ENCODE results near the gene MAMLD1.

MAMLD1 gene

GRCh38 chrX:150548251-150548650 lies 185.1 kb downstream of the MAMLD1 start:
- Histone ChIP-seq H3K9me3 (replicated peaks in 1 of 11) (no peaks in the 10 kb centered on the region), H3K9ac (peak overlapping the region in 9 of 11 experiments; percentile 57 to 76 (median 72); a peak in 13 of 22 replicates), H3K27me3 (no peaks in the 10 kb centered on the region), H4K20me1 (no peaks in the 10 kb centered on the region), H3K4me2 (peak overlapping the region; percentile 81 to 96 (median 90)), H3K36me3 (no peaks in the 10 kb centered on the region), H3K4me3 (peak overlapping the region in 6 of 10 experiments; percentile 17 to 55 (median 45); a peak in 6 of 20 replicates), H3K27ac (peak overlapping the region in 10 of 11 experiments; percentile 67 to 81 (median 77); a peak in 13 of 22 replicates), H3K4me1 (peaks cover 44 to 61% (median 53%) of the 10 kb centered on the region in 10 experiments)
- TF ChIP-seq Cebpa-rat (IDR thresholded peaks at IDR 0.05) = no peak

GRCh38 chrX:150548684-150549083 lies 185.6 kb downstream of the MAMLD1 start:
- Histone ChIP-seq H4K20me1 (no peaks in the 10 kb centered on the region), H3K27me3 (no peaks in the 10 kb centered on the region), H3K36me3 (no peaks in the 10 kb centered on the region), H3K4me2 (peak overlapping the region in 10 of 11 experiments; percentile 81 to 96 (median 88); a peak in 16 of 22 replicates), H3K9ac (no peak overlapping the region), H3K27ac (no peak overlapping the region), H3K9me3 (replicated peaks in 1 of 11) (no peaks in the 10 kb centered on the region), H3K4me3 (no peak overlapping the region), H3K4me1 (peaks cover 39 to 57% (median 49%) of the 10 kb centered on the region in 10 experiments)
- no peak for TF ChIP-seq Cebpa-rat (IDR thresholded peaks at IDR 0.05)

- H3K4me1 ChIP-seq = peaks cover 16 to 29% (median 26%) of the 10 kb centered on the region in 10 experiments
- TF ChIP-seq Cebpa-rat (IDR thresholded peaks at IDR 0.05) = no peak
- H3K27ac ChIP-seq = no peak overlapping the region
- 0 out of 22 replicates have a peak, but pooled peaks cover 0 to 2% (median 0%) of the 10 kb centered on the region in 11 experiments for H3K9me3 ChIP-seq (replicated peaks in 1 of 11)
- no peak overlapping the region for H3K4me2 ChIP-seq
- no peak overlapping the region for H3K4me3 ChIP-seq
- H4K20me1 ChIP-seq = no peaks in the 10 kb centered on the region
- no peak overlapping the region for H3K9ac ChIP-seq
- no peaks in the 10 kb centered on the region for H3K27me3 ChIP-seq
- no peaks in the 10 kb centered on the region for H3K36me3 ChIP-seq
Measured at GRCh38 chrX:150551963-150552362, 188.8 kb downstream of the MAMLD1 start.

- Histone ChIP-seq H4K20me1 (no peaks in the 10 kb centered on the region), H3K27me3 (no peaks in the 10 kb centered on the region), H3K4me1 (0 out of 20 replicates have a peak, but pooled peaks cover 0 to 4% (median 0%) of the 10 kb centered on the region in 10 experiments), H3K36me3 (no peaks in the 10 kb centered on the region), H3K9me3 (replicated peaks in 1 of 11) (0 out of 22 replicates have a peak, but pooled peaks cover 0 to 9% (median 0%) of the 10 kb centered on the region in 11 experiments), H3K27ac (no peak overlapping the region), H3K9ac (no peak overlapping the region), H3K4me2 (peak overlapping the region in 2 of 11 experiments; percentile 5 to 15; a peak in 1 of 22 replicates), H3K4me3 (no peak overlapping the region)
- TF ChIP-seq Cebpa-rat (IDR thresholded peaks at IDR 0.05) = no peak
Measured at GRCh38 chrX:150558424-150558823, 195.3 kb downstream of the MAMLD1 start.

All from BLaER1 treated with 17β-estradiol and CSF1 and Interleukin-3, amounts not matched to agents 10 nM and 100 nM (cell line).